GM12878 (cell line): ENCODE data around the gene NEMF. TPM values are rescaled to one million over a fixed set of nuclear protein-coding genes. Genes with fewer than 3 reads are reported as not detected.

Experiments used
- ATAC-seq: fragments of 200-7000 bp; cut with Tn5 transposase; 3 replicates; pipeline ENCODE4 v1.9.1; 2020; ENCODE audit warnings: mild to moderate bottlenecking, moderate library complexity
- BruUV-seq: library from RNA; stranded (reverse); fragments of 400-500 nt; replicated peaks from 2 replicates; lab custom pipeline; 2021; lab: Mats Ljungman, UMichigan
- CTCF ChIA-PET: fragments of 300-600 bp; sonication (Branson Sonifier 250); formaldehyde crosslinking; extraction: SDS; loops from one replicate; lab custom pipeline; 2021; ENCODE audit warnings: inconsistent platforms; lab: Yijun Ruan, JAX
- POLR2A ChIA-PET: fragments of 350-600 bp; formaldehyde crosslinking; extraction: SDS; loops from one replicate; lab custom pipeline; 2021; ENCODE audit warnings: inconsistent platforms; lab: Charles Lee
- RAD21 ChIA-PET: fragments of 300-600 bp; sonication (Branson Sonifier 250); formaldehyde crosslinking; loops from one replicate; lab custom pipeline; 2023; ENCODE audit warnings: antibody characterized with exemption; ENCODE audit not compliant: unreplicated experiment; lab: Charles Lee
- SMC1A ChIA-PET: fragments of 300-600 bp; sonication (Branson Sonifier 250); formaldehyde crosslinking; loops from one replicate; lab custom pipeline; 2023; ENCODE audit not compliant: unreplicated experiment, uncharacterized antibody; lab: Charles Lee
- DNase-seq: peaks from one replicate; pipeline ENCODE4 v3.0.0-alpha.2; 2011; ENCODE audit warnings: low read depth, low spot score
- FAIRE-seq: peaks from 3 replicates; lab custom pipeline; 2011; peaks lifted over from hg19 to GRCh38; lab: Jason Lieb, UNC
- H2AFZ ChIP-seq: 2 replicates; pipeline ENCODE4 v1.6.0; 2011; ENCODE audit warnings: low read depth, low read length, control low read depth; ENCODE audit not compliant: control insufficient read depth
- H3K27ac ChIP-seq: 2 replicates; pipeline ENCODE4 v1.5.1; 2011; ENCODE audit warnings: control low read depth; ENCODE audit not compliant: control insufficient read depth, insufficient read depth
- H3K27me3 ChIP-seq, 2 experiments: replicated peaks in 1 of 2; 2 replicates each; pipeline versions ENCODE4 v1.6.0 to v1.6.1; 2011; ENCODE audit warnings: low read length in 1 of 2; ENCODE audit not compliant: control insufficient read depth in 2 of 2, insufficient read depth in 2 of 2
- H3K36me3 ChIP-seq, 2 experiments: 2 replicates each; pipeline ENCODE4 v1.5.1; 2011; ENCODE audit warnings: low read length in 1 of 2; ENCODE audit not compliant: control insufficient read depth in 2 of 2, insufficient read depth in 2 of 2
- H3K4me1 ChIP-seq: 2 replicates; pipeline ENCODE4 v1.6.1; 2011; ENCODE audit warnings: mild to moderate bottlenecking, low read length, moderate library complexity, mixed read lengths; ENCODE audit not compliant: control insufficient read depth, insufficient read depth
- H3K4me2 ChIP-seq: 2 replicates; pipeline ENCODE4 v1.6.0; 2011; ENCODE audit warnings: control low read depth; ENCODE audit not compliant: control insufficient read depth, insufficient read depth
- H3K4me3 ChIP-seq: fragments of 200-600 bp; sonication (generic); 2 replicates; pipeline ENCODE4 v1.5.1; 2016
- H3K79me2 ChIP-seq: 2 replicates; pipeline ENCODE4 v1.6.0; 2011; ENCODE audit warnings: low read length; ENCODE audit not compliant: control insufficient read depth, insufficient read depth
- H3K9ac ChIP-seq: 2 replicates; pipeline ENCODE4 v1.8.0; 2011; ENCODE audit warnings: low read length, control low read depth, mixed read lengths; ENCODE audit not compliant: control insufficient read depth, insufficient read depth
- H3K9me3 ChIP-seq: replicated peaks from 3 replicates; pipeline ENCODE4 v1.5.1; 2011; ENCODE audit warnings: mild to moderate bottlenecking, low read length; ENCODE audit not compliant: control insufficient read depth, insufficient read depth
- H4K20me1 ChIP-seq: 2 replicates; pipeline ENCODE4 v1.6.0; 2011; ENCODE audit not compliant: control insufficient read depth, insufficient read depth
- BCL11A ChIP-seq: IDR thresholded peaks from 2 replicates; pipeline ENCODE4 v1.6.1; 2011; ENCODE audit warnings: low read depth, low read length
- BMI1 ChIP-seq: fragments of 450-650 bp; IDR thresholded peaks from 2 replicates; pipeline ENCODE4 v1.6.1; 2016; ENCODE audit warnings: mild to moderate bottlenecking, moderate library complexity, borderline replicate concordance
- ELK1 ChIP-seq: IDR thresholded peaks from 2 replicates; pipeline ENCODE4 v1.6.1; 2012; ENCODE audit warnings: low read depth, low read length, improper control_type of control experiment
- IKZF1 ChIP-seq: fragments of 450-650 bp; conservative IDR thresholded peaks from 2 replicates; pipeline ENCODE4 v1.6.1; 2017; ENCODE audit warnings: antibody characterized with exemption, mild to moderate bottlenecking
- JUNB ChIP-seq: IDR thresholded peaks from 2 replicates; pipeline ENCODE4 v1.6.1; 2016; ENCODE audit warnings: antibody characterized with exemption, mild to moderate bottlenecking
- NFIC ChIP-seq: IDR thresholded peaks from 2 replicates; pipeline ENCODE4 v1.6.1; 2012; ENCODE audit warnings: low read depth, mild to moderate bottlenecking, inconsistent platforms, low read length, moderate library complexity
- NFYB ChIP-seq: IDR thresholded peaks from 2 replicates; pipeline ENCODE4 v1.6.1; 2011; ENCODE audit warnings: low read depth, mild to moderate bottlenecking, low read length, improper control_type of control experiment, moderate library complexity; ENCODE audit not compliant: insufficient read depth
- RELA ChIP-seq: fragments of 450-650 bp; IDR thresholded peaks from 2 replicates; pipeline ENCODE4 v1.8.0; 2014; ENCODE audit warnings: borderline replicate concordance; ENCODE audit not compliant: partially characterized antibody
- RUNX3 ChIP-seq: IDR thresholded peaks from 2 replicates; pipeline ENCODE4 v1.6.1; 2012; ENCODE audit warnings: low read length, inconsistent platforms
- SPI1 ChIP-seq: IDR thresholded peaks from 2 replicates; pipeline ENCODE4 v1.6.1; 2011; ENCODE audit warnings: low read depth, mild to moderate bottlenecking, low read length, moderate library complexity, borderline replicate concordance; ENCODE audit not compliant: insufficient read depth
- SRF ChIP-seq, 2 experiments: IDR thresholded peaks; 2 replicates each; pipeline ENCODE4 v1.6.1; 2011; ENCODE audit warnings: low read depth in 2 of 2, low read length in 2 of 2, mild to moderate bottlenecking in 1 of 2, moderate library complexity in 1 of 2
- YY1 ChIP-seq: IDR thresholded peaks from 2 replicates; pipeline ENCODE4 v1.6.1; 2011; ENCODE audit warnings: low read depth, mild to moderate bottlenecking, low read length
- WGBS: methylation state at CpG from one replicate; pipeline ENCODE4 v1.1.6; 2016; ENCODE audit warnings: low lambda C conversion rate; ENCODE audit not compliant: insufficient replicate concordance, insufficient coverage; ENCODE audit errors: missing lambda C conversion rate; 5-methylcytosine and 5-hydroxymethylcytosine counted together
- in situ Hi-C: fragments of 300-500 bp; cut with MboI; formaldehyde crosslinking; loops from 9 replicates; pipeline ENCODE4 v1.14.3; 2018; ENCODE audit warnings: mixed read lengths
- intact Hi-C: fragments of 100-400 bp; cut with micrococcal nuclease; formaldehyde crosslinking; loops from one replicate; pipeline ENCODE4 v1.14.2; 2022; ENCODE audit not compliant: unreplicated experiment
- polyA plus RNA-seq, 11 experiments: library from polyadenylated mRNA; depleted of rRNA in 4 of 11; unstranded in 6 of 11; stranded (reverse) in 5 of 11; fragments of >200 nt; fragmentation: Nextera tagmentation in 4 of 11; fragmentation: Illumina TruSeq in 1 of 11; extraction: Ambion mirVana in 4 of 11; extraction: Trizol in 1 of 11; gene quantifications; 1 replicate in 1 of 11; 2 replicates in 10 of 11; pipeline versions ENCODE4 v1.2.1 to v1.2.3, GENCODE V29; 2011 to 2016; ENCODE audit warnings: inconsistent platforms in 2 of 11, missing spikeins in 2 of 11, low read depth in 1 of 11
- total RNA-seq, 4 experiments: library from RNA; depleted of rRNA in 3 of 4; stranded (reverse); fragments of >200 nt in 3 of 4; fragmentation: Illumina TruSeq in 1 of 4; extraction: Trizol in 1 of 4; gene quantifications; 2 replicates each; pipeline versions ENCODE4 v1.2.1 to v1.2.3, GENCODE V29; 2013 to 2021

The NEMF gene
- total and polyA plus RNA-seq, 10 of the 15 experiments (the other 5 are each of a cell fraction or from before 2014, with no cell fraction given) = 31.5 to 80.1 (median 61.1) TPM

DNA sequence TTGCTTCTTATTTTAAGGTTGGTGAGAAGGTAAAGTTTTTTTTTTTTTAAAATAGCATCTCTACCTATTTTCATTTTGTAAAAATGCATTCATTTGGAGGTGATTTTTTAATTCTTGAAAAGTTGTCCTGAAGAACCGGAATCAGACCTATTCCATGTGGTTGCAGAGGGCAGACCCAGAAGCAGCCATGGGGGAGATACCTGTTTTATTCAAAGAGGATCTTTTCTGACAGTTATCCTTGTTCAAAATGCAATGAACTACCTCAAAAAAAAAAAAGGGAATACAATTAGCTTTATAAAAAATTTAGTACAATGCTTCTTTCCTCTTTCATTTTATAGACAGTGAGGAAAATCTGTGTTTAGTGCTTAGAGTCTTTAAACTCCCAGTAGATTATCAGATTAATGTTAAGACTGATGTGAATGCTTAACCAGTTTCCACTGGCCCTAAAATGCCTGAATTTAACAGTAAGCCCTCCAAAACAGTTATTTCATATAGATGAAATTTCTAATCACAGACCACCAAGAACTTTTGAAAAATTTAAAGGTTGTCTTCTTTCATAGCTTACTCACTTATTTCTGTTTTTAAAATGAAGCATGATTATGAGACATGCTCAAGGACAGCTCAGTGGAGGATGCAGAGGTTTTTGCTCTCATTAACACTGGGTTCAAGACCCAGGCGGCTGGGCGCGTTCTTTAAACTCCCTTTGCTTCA lies 8.6 kb upstream of the NEMF start (continued):
- no peak for TF ChIP-seq IKZF1

DNA sequence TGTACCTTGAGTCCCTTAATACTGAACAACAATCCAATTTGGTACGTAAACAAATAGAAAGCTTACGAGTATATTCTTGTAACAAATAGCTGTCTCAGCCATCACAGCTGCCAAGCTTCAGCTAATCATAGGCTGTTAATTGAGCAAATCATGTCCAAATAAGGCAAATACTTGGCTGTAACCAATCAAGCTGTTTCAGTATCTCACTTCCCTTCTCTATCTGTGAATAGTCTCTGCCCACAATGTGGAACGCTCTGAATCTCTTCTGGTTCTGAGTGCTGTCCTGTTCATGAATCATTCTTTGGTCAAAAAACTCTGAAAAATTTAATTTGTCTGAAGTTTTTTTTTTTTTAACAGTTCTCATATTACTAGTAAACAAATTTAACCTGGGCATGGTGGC lies 5.8 kb upstream of the NEMF start:
- POLR2A ChIA-PET = interaction anchor here (0.7 to 1.3 kb wide), 3 partner anchors 9 to 250 kb away, joined by 3 to 8 read pairs (median 7); no protein-coding TSS in a partner anchor
- Histone ChIP-seq H3K27me3 (no peaks in the 10 kb centered on the region), H3K4me1 (peaks cover 8% of the 10 kb centered on the region)
- peak; percentile 16 for ATAC-seq
- no peak for TF ChIP-seq RELA
- 0 out of 2 replicates have a peak, but pooled peaks have one; percentile 37 for TF ChIP-seq YY1
- peak; percentile 80 for TF ChIP-seq SPI1
- TF ChIP-seq BCL11A = 0 out of 2 replicates have a peak, but pooled peaks have one; percentile 24
- TF ChIP-seq JUNB = peak; percentile 45; the same call in 1 of the 2 replicates
- TF ChIP-seq NFYB = 0 out of 2 replicates have a peak, but pooled peaks have one; percentile 23
- no peak for TF ChIP-seq ELK1
- peak; percentile 69 for TF ChIP-seq RUNX3
- 0 out of 2 replicates have a peak, but pooled peaks have one; percentile 14 for TF ChIP-seq NFIC
- TF ChIP-seq BMI1 = no peak
- peak; percentile 83 to 97 for TF ChIP-seq SRF (IDR thresholded peaks at IDR 0.05; ENCODE audit: low read depth in 2 of 2, low read length in 2 of 2)
- TF ChIP-seq, all 136 proteins: peak for 8
- H3K79me2 ChIP-seq = peaks cover 4% of the 10 kb centered on the region
- DNase-seq (no peak), FAIRE-seq (no peak)
- RAD21 ChIA-PET = interaction anchor here (0.7 to 1.5 kb wide), 9 partner anchors 9 to 506 kb away, joined by 3 to 5 read pairs (median 3); no protein-coding TSS in a partner anchor
- SMC1A ChIA-PET = interaction anchor here (0.7 to 2.4 kb wide), 6 partner anchors 10 to 250 kb away, joined by 3 to 6 read pairs (median 4); partner anchors contain the start of gene RPL36AL
- no peak overlapping the region for H3K4me2 ChIP-seq
- intact Hi-C loops (no loop called here), in situ Hi-C loops (no loop called here)
- H3K4me3 ChIP-seq = no peak overlapping the region
- peak overlapping the region; percentile 16 for H3K27ac ChIP-seq
- no peaks in the 10 kb centered on the region for H4K20me1 ChIP-seq
- no peaks in the 10 kb centered on the region; the same call in 1 of the 3 replicates for H3K9me3 ChIP-seq
- CTCF ChIA-PET = interaction anchor here (0.6 to 1.5 kb wide), 7 partner anchors 10 to 680 kb away, joined by 3 to 7 read pairs (median 3); no protein-coding TSS in a partner anchor
- 58% methylated on average over 3 of the region's 3 CpGs for WGBS
- no peak overlapping the region for H3K9ac ChIP-seq
- no TSS peak for BruUV-seq
- H2AFZ ChIP-seq = peak overlapping the region; percentile 9; the same call in 1 of the 2 replicates
- H3K36me3 ChIP-seq = no peaks in the 10 kb centered on the region
